GM12878 (cell line): Measurements from ENCODE around the gene ZNF592. TPM values are rescaled to one million over a fixed set of nuclear protein-coding genes. Genes with fewer than 3 reads are reported as not detected.
A peak's percentile ranks its signal among the peaks of the same experiment; 100 is the strongest.

Experiments
- ATAC-seq: fragments of 200-7000 bp; cut with Tn5 transposase; 3 replicates; pipeline ENCODE4 v1.9.1; 2020; ENCODE audit warnings: mild to moderate bottlenecking, moderate library complexity
- BruUV-seq: library from RNA; stranded (reverse); fragments of 400-500 nt; replicated peaks from 2 replicates; lab custom pipeline; 2021; lab: Mats Ljungman, UMichigan
- CTCF ChIA-PET: fragments of 300-600 bp; sonication (Branson Sonifier 250); formaldehyde crosslinking; extraction: SDS; loops from one replicate; lab custom pipeline; 2021; ENCODE audit warnings: inconsistent platforms; lab: Yijun Ruan, JAX
- POLR2A ChIA-PET: fragments of 350-600 bp; formaldehyde crosslinking; extraction: SDS; loops from one replicate; lab custom pipeline; 2021; ENCODE audit warnings: inconsistent platforms; lab: Charles Lee
- RAD21 ChIA-PET: fragments of 300-600 bp; sonication (Branson Sonifier 250); formaldehyde crosslinking; loops from one replicate; lab custom pipeline; 2023; ENCODE audit warnings: antibody characterized with exemption; ENCODE audit not compliant: unreplicated experiment; lab: Charles Lee
- SMC1A ChIA-PET: fragments of 300-600 bp; sonication (Branson Sonifier 250); formaldehyde crosslinking; loops from one replicate; lab custom pipeline; 2023; ENCODE audit not compliant: unreplicated experiment, uncharacterized antibody; lab: Charles Lee
- DNase-seq: peaks from one replicate; pipeline ENCODE4 v3.0.0-alpha.2; 2011; ENCODE audit warnings: low read depth, low spot score
- FAIRE-seq: peaks from 3 replicates; lab custom pipeline; 2011; peaks lifted over from hg19 to GRCh38; lab: Jason Lieb, UNC
- H2AFZ ChIP-seq: 2 replicates; pipeline ENCODE4 v1.6.0; 2011; ENCODE audit warnings: low read depth, low read length, control low read depth; ENCODE audit not compliant: control insufficient read depth
- H3K27ac ChIP-seq: 2 replicates; pipeline ENCODE4 v1.5.1; 2011; ENCODE audit warnings: control low read depth; ENCODE audit not compliant: control insufficient read depth, insufficient read depth
- H3K27me3 ChIP-seq, 2 experiments: replicated peaks in 1 of 2; 2 replicates each; pipeline versions ENCODE4 v1.6.0 to v1.6.1; 2011; ENCODE audit warnings: low read length in 1 of 2; ENCODE audit not compliant: control insufficient read depth in 2 of 2, insufficient read depth in 2 of 2
- H3K36me3 ChIP-seq, 2 experiments: 2 replicates each; pipeline ENCODE4 v1.5.1; 2011; ENCODE audit warnings: low read length in 1 of 2; ENCODE audit not compliant: control insufficient read depth in 2 of 2, insufficient read depth in 2 of 2
- H3K4me1 ChIP-seq: 2 replicates; pipeline ENCODE4 v1.6.1; 2011; ENCODE audit warnings: mild to moderate bottlenecking, low read length, moderate library complexity, mixed read lengths; ENCODE audit not compliant: control insufficient read depth, insufficient read depth
- H3K4me2 ChIP-seq: 2 replicates; pipeline ENCODE4 v1.6.0; 2011; ENCODE audit warnings: control low read depth; ENCODE audit not compliant: control insufficient read depth, insufficient read depth
- H3K4me3 ChIP-seq: fragments of 200-600 bp; sonication (generic); 2 replicates; pipeline ENCODE4 v1.5.1; 2016
- H3K79me2 ChIP-seq: 2 replicates; pipeline ENCODE4 v1.6.0; 2011; ENCODE audit warnings: low read length; ENCODE audit not compliant: control insufficient read depth, insufficient read depth
- H3K9ac ChIP-seq: 2 replicates; pipeline ENCODE4 v1.8.0; 2011; ENCODE audit warnings: low read length, control low read depth, mixed read lengths; ENCODE audit not compliant: control insufficient read depth, insufficient read depth
- H3K9me3 ChIP-seq: replicated peaks from 3 replicates; pipeline ENCODE4 v1.5.1; 2011; ENCODE audit warnings: mild to moderate bottlenecking, low read length; ENCODE audit not compliant: control insufficient read depth, insufficient read depth
- H4K20me1 ChIP-seq: 2 replicates; pipeline ENCODE4 v1.6.0; 2011; ENCODE audit not compliant: control insufficient read depth, insufficient read depth
- CREM ChIP-seq: IDR thresholded peaks from 2 replicates; pipeline ENCODE4 v1.6.1; 2014; ENCODE audit warnings: antibody characterized with exemption, low read depth
- FOXM1 ChIP-seq: IDR thresholded peaks from 2 replicates; pipeline ENCODE4 v1.6.1; 2012; ENCODE audit warnings: low read depth, mild to moderate bottlenecking, inconsistent platforms, low read length, moderate library complexity
- GABPA ChIP-seq: IDR thresholded peaks from 2 replicates; pipeline ENCODE4 v1.6.1; 2014; ENCODE audit warnings: antibody characterized with exemption, low read depth, mild to moderate bottlenecking, inconsistent platforms
- HSF1 ChIP-seq: fragments of 150-350 bp; IDR thresholded peaks from 2 replicates; pipeline ENCODE4 v1.6.1; 2014; ENCODE audit warnings: mild to moderate bottlenecking, low read depth, low read length
- MXI1 ChIP-seq: fragments of 150-350 bp; IDR thresholded peaks from 2 replicates; pipeline ENCODE4 v1.6.1; 2011; ENCODE audit warnings: low read depth, mild to moderate bottlenecking, inconsistent platforms, low read length, improper control_type of control experiment
- NFIC ChIP-seq: IDR thresholded peaks from 2 replicates; pipeline ENCODE4 v1.6.1; 2012; ENCODE audit warnings: low read depth, mild to moderate bottlenecking, inconsistent platforms, low read length, moderate library complexity
- SIX5 ChIP-seq: IDR thresholded peaks from 2 replicates; pipeline ENCODE4 v1.6.1; 2011; ENCODE audit warnings: mild to moderate bottlenecking, low read depth, low read length, moderate library complexity; ENCODE audit not compliant: severe bottlenecking
- WGBS: methylation state at CpG from one replicate; pipeline ENCODE4 v1.1.6; 2016; ENCODE audit warnings: low lambda C conversion rate; ENCODE audit not compliant: insufficient replicate concordance, insufficient coverage; ENCODE audit errors: missing lambda C conversion rate; 5-methylcytosine and 5-hydroxymethylcytosine counted together
- in situ Hi-C: fragments of 300-500 bp; cut with MboI; formaldehyde crosslinking; loops from 9 replicates; pipeline ENCODE4 v1.14.3; 2018; ENCODE audit warnings: mixed read lengths
- intact Hi-C: fragments of 100-400 bp; cut with micrococcal nuclease; formaldehyde crosslinking; loops from one replicate; pipeline ENCODE4 v1.14.2; 2022; ENCODE audit not compliant: unreplicated experiment
- polyA plus RNA-seq, 11 experiments: library from polyadenylated mRNA; depleted of rRNA in 4 of 11; unstranded in 6 of 11; stranded (reverse) in 5 of 11; fragments of >200 nt; fragmentation: Nextera tagmentation in 4 of 11; fragmentation: Illumina TruSeq in 1 of 11; extraction: Ambion mirVana in 4 of 11; extraction: Trizol in 1 of 11; gene quantifications; 1 replicate in 1 of 11; 2 replicates in 10 of 11; pipeline versions ENCODE4 v1.2.1 to v1.2.3, GENCODE V29; 2011 to 2016; ENCODE audit warnings: inconsistent platforms in 2 of 11, missing spikeins in 2 of 11, low read depth in 1 of 11
- total RNA-seq, 4 experiments: library from RNA; depleted of rRNA in 3 of 4; stranded (reverse); fragments of >200 nt in 3 of 4; fragmentation: Illumina TruSeq in 1 of 4; extraction: Trizol in 1 of 4; gene quantifications; 2 replicates each; pipeline versions ENCODE4 v1.2.1 to v1.2.3, GENCODE V29; 2013 to 2021

ZNF592 gene
- total and polyA plus RNA-seq, 10 of the 15 experiments (the other 5 are each of a cell fraction or from before 2014, with no cell fraction given): 0.95 to 23.7 (median 8.6) TPM

- ATAC-seq: no peak
These were observed 43.4 kb downstream of the ZNF592 start for GRCh38 chr15:84791763-84792162.

More at GRCh38 chr15:84791763-84792162, 43.4 kb downstream of the ZNF592 start:
- SMC1A ChIA-PET: interaction anchor here (1.3 to 1.9 kb wide), 2 partner anchors 18 to 86 kb away, joined by 3 to 4 read pairs; no protein-coding TSS in a partner anchor
- intact Hi-C loops (no loop called here), in situ Hi-C loops (no loop called here)
- Histone ChIP-seq H3K9me3 (no peaks in the 10 kb centered on the region), H3K79me2 (peaks cover 19% of the 10 kb centered on the region), H3K27me3 (no peaks in the 10 kb centered on the region), H2AFZ (no peak overlapping the region), H4K20me1 (no peaks in the 10 kb centered on the region), H3K4me1 (peaks cover 13% of the 10 kb centered on the region), H3K4me3 (no peak overlapping the region), H3K36me3 (peaks cover 0 to 9% of the 10 kb centered on the region in 2 experiments), H3K27ac (no peak overlapping the region), H3K4me2 (no peak overlapping the region), H3K9ac (no peak overlapping the region)
- RAD21 ChIA-PET: no interaction called here
- POLR2A ChIA-PET: interaction anchor here (0.7 kb wide), 1 partner anchor 57 kb away, joined by 3 read pairs; no protein-coding TSS in a partner anchor
- FAIRE-seq (no peak), DNase-seq (no peak)
- CTCF ChIA-PET: interaction anchor here (1.0 kb wide), 2 partner anchors 8 to 35 kb away, joined by 3 read pairs; no protein-coding TSS in a partner anchor
- TSS peak; percentile 46 for BruUV-seq
- 91% methylated on average over 2 of the region's 2 CpGs for WGBS
- TF ChIP-seq FOXM1 (no peak), GABPA (no peak), SIX5 (no peak), NFIC (no peak), CREM (no peak), MXI1 (no peak), HSF1 (no peak)
